Ovary (tissue), 3 donors: ENCODE results near the gene GPR37.

Experiments
- CTCF ChIP-seq, 3 donors: fragments of 450-650 bp in 2 of 3; fragments of 200-600 bp in 1 of 3; IDR thresholded peaks; one replicate each; pipeline versions ENCODE4 v1.5.1 to v1.8.0; 2016 to 2022; ENCODE audit warnings: antibody characterized with exemption in 3 of 3, mild to moderate bottlenecking in 1 of 3
- EP300 ChIP-seq: sonication (generic); formaldehyde crosslinking; IDR thresholded peaks from one replicate; pipeline ENCODE4 v1.6.1; 2017; ENCODE audit warnings: antibody characterized with exemption
- donor health status: DM: no; HTN: no; CAD: no.

- TF ChIP-seq CTCF (IDR thresholded peaks at IDR 0.05) (no peak), EP300 (no peak)
Observed at GRCh38 chr7:124811341-124811740, 45.7 kb upstream of the GPR37 start.
